Neural progenitor cell (in vitro differentiated cells): ENCODE results near the gene PDE11A. TPM values are rescaled to one million over a fixed set of nuclear protein-coding genes. Genes with fewer than 3 reads are reported as not detected.

Experiments
- DNase-seq: peaks from one replicate; pipeline ENCODE4 v3.0.0-alpha.2; 2016; ENCODE audit warnings: low spot score
- H2AFZ ChIP-seq: fragments of 200-600 bp; sonication (generic); replicated peaks from 2 replicates; pipeline ENCODE4 v1.6.1; 2016; ENCODE audit warnings: antibody characterized with exemption
- H3F3A ChIP-seq: fragments of 200-600 bp; sonication (generic); 2 replicates; pipeline ENCODE4 v1.6.1; 2016; ENCODE audit warnings: antibody characterized with exemption, low read depth
- H3K27ac ChIP-seq: fragments of 200-600 bp; sonication (generic); 2 replicates; pipeline ENCODE4 v1.5.1; 2016; ENCODE audit warnings: mild to moderate bottlenecking
- H3K27me3 ChIP-seq: fragments of 200-600 bp; sonication (generic); 2 replicates; pipeline ENCODE4 v1.6.1; 2016; ENCODE audit warnings: mild to moderate bottlenecking, moderate library complexity
- H3K36me3 ChIP-seq: fragments of 200-600 bp; sonication (generic); 2 replicates; pipeline ENCODE4 v1.5.1; 2016
- H3K4me1 ChIP-seq: fragments of 200-600 bp; sonication (generic); 2 replicates; pipeline ENCODE4 v1.6.1; 2016; ENCODE audit warnings: mixed run types
- H3K4me2 ChIP-seq: fragments of 200-600 bp; sonication (generic); 2 replicates; pipeline ENCODE4 v1.6.1; 2016
- H3K4me3 ChIP-seq: fragments of 200-600 bp; sonication (generic); 2 replicates; pipeline ENCODE4 v1.5.1; 2016
- H3K79me2 ChIP-seq: fragments of 200-600 bp; sonication (generic); 2 replicates; pipeline ENCODE4 v1.6.1; 2016; ENCODE audit warnings: low read depth
- H3K9ac ChIP-seq: fragments of 200-600 bp; sonication (generic); 2 replicates; pipeline ENCODE4 v1.6.1; 2016
- H3K9me3 ChIP-seq: fragments of 200-600 bp; sonication (generic); 2 replicates; pipeline ENCODE4 v1.5.1; 2016; ENCODE audit warnings: low read depth
- H4K20me1 ChIP-seq: fragments of 200-600 bp; sonication (generic); 2 replicates; pipeline ENCODE4 v1.6.1; 2016; ENCODE audit warnings: low read depth
- H3K27ac Mint-ChIP-seq: 3 replicates; pipeline ENCODE4 v1.8.0; 2021; ENCODE audit warnings: mixed read lengths
- H3K27me3 Mint-ChIP-seq: 2 replicates; pipeline ENCODE4 v1.8.0; 2022; ENCODE audit warnings: low read depth, mild to moderate bottlenecking, inconsistent platforms, moderate library complexity, mixed read lengths; ENCODE audit not compliant: insufficient read depth
- H3K36me3 Mint-ChIP-seq: 3 replicates; pipeline ENCODE4 v1.8.0; 2021; ENCODE audit warnings: mixed read lengths
- H3K4me1 Mint-ChIP-seq: 3 replicates; pipeline ENCODE4 v1.8.0; 2021; ENCODE audit warnings: mixed read lengths
- H3K4me3 Mint-ChIP-seq: 3 replicates; pipeline ENCODE4 v1.8.0; 2021; ENCODE audit warnings: mild to moderate bottlenecking, moderate library complexity, mixed read lengths
- H3K9me3 Mint-ChIP-seq: 3 replicates; pipeline ENCODE4 v1.8.0; 2020; ENCODE audit warnings: mixed read lengths
- CTCF ChIP-seq: fragments of 200-600 bp; sonication (generic); IDR thresholded peaks from 2 replicates; pipeline ENCODE4 v1.5.1; 2017; ENCODE audit warnings: antibody characterized with exemption, mild to moderate bottlenecking
- EZH2 ChIP-seq: fragments of 200-600 bp; sonication (generic); IDR thresholded peaks from 2 replicates; pipeline ENCODE4 v1.6.1; 2017; ENCODE audit warnings: antibody characterized with exemption, mild to moderate bottlenecking, moderate library complexity
- EZH2phosphoT487 ChIP-seq: fragments of 200-600 bp; sonication (generic); IDR thresholded peaks from 2 replicates; pipeline ENCODE4 v1.6.1; 2017; ENCODE audit warnings: antibody characterized with exemption
- total RNA-seq: library from RNA; depleted of rRNA; stranded (reverse); fragments of >200 nt; gene quantifications from 2 replicates; pipeline ENCODE4 v1.2.3, GENCODE V29; 2015; ENCODE audit warnings: low replicate concordance

The PDE11A gene
- total RNA-seq, 1 donor from 2014 or later = 0.13 TPM

GRCh38 chr2:178108176-178108575 is 35.6 kb upstream of the PDE11A start:
- H3K9ac ChIP-seq = no peak overlapping the region
- H3K27me3 ChIP-seq = no peaks in the 10 kb centered on the region
- H3K27ac Mint-ChIP-seq = no peak overlapping the region
- no peak overlapping the region for H2AFZ ChIP-seq
- H3K4me1 ChIP-seq = peaks cover under 1% of the 10 kb centered on the region
- no peaks in the 10 kb centered on the region for H3K9me3 ChIP-seq
- no peaks in the 10 kb centered on the region for H3K36me3 Mint-ChIP-seq
- TF ChIP-seq CTCF = no peak
- no peak for TF ChIP-seq EZH2phosphoT487
- TF ChIP-seq EZH2 = no peak
- no peaks in the 10 kb centered on the region for H3K9me3 Mint-ChIP-seq
- no peak for DNase-seq
- peaks cover 5% of the 10 kb centered on the region for H3F3A ChIP-seq
- H3K27me3 Mint-ChIP-seq = peaks cover 6% of the 10 kb centered on the region
- no peak overlapping the region for H3K4me3 Mint-ChIP-seq
- H3K79me2 ChIP-seq = no peaks in the 10 kb centered on the region
- no peak overlapping the region for H3K27ac ChIP-seq
- no peak overlapping the region for H3K4me2 ChIP-seq
- H3K4me3 ChIP-seq = no peak overlapping the region
- H3K4me1 Mint-ChIP-seq = peaks cover 4% of the 10 kb centered on the region
- H4K20me1 ChIP-seq = no peaks in the 10 kb centered on the region
- no peaks in the 10 kb centered on the region for H3K36me3 ChIP-seq

GRCh38 chr2:178106053-178106452 is 33.5 kb upstream of the PDE11A start:
- no peak overlapping the region for H3K4me3 Mint-ChIP-seq
- Histone ChIP-seq H3F3A (no peaks in the 10 kb centered on the region), H3K4me2 (no peak overlapping the region), H3K27me3 (no peaks in the 10 kb centered on the region), H3K9ac (no peak overlapping the region), H3K79me2 (no peaks in the 10 kb centered on the region), H3K4me3 (no peak overlapping the region), H3K9me3 (no peaks in the 10 kb centered on the region), H3K27ac (no peak overlapping the region), H3K36me3 (no peaks in the 10 kb centered on the region), H4K20me1 (no peaks in the 10 kb centered on the region), H2AFZ (no peak overlapping the region), H3K4me1 (no peaks in the 10 kb centered on the region)
- DNase-seq = no peak
- no peaks in the 10 kb centered on the region for H3K27me3 Mint-ChIP-seq
- TF ChIP-seq EZH2 (no peak), EZH2phosphoT487 (no peak), CTCF (no peak)
- H3K36me3 Mint-ChIP-seq = no peaks in the 10 kb centered on the region
- no peaks in the 10 kb centered on the region for H3K9me3 Mint-ChIP-seq
- peaks cover 4% of the 10 kb centered on the region for H3K4me1 Mint-ChIP-seq
- no peak overlapping the region for H3K27ac Mint-ChIP-seq

- Histone ChIP-seq H3K36me3 (no peaks in the 10 kb centered on the region), H3K79me2 (no peaks in the 10 kb centered on the region), H3K4me1 (no peaks in the 10 kb centered on the region), H4K20me1 (no peaks in the 10 kb centered on the region), H3K27me3 (no peaks in the 10 kb centered on the region), H3K9ac (no peak overlapping the region), H3K9me3 (no peaks in the 10 kb centered on the region), H3K27ac (no peak overlapping the region), H3K4me3 (no peak overlapping the region), H3F3A (no peaks in the 10 kb centered on the region), H2AFZ (no peak overlapping the region), H3K4me2 (no peak overlapping the region)
- TF ChIP-seq CTCF = no peak
- no peak for TF ChIP-seq EZH2
- no peak for TF ChIP-seq EZH2phosphoT487
- Mint-ChIP-seq H3K27ac (no peak overlapping the region), H3K4me3 (no peak overlapping the region), H3K27me3 (no peaks in the 10 kb centered on the region), H3K9me3 (no peaks in the 10 kb centered on the region), H3K36me3 (no peaks in the 10 kb centered on the region), H3K4me1 (peaks cover 4% of the 10 kb centered on the region)
- DNase-seq = no peak
Observed at GRCh38 chr2:178105566-178105965, 33.0 kb upstream of the PDE11A start.
